OCI-LY7 (cell line): ENCODE results near the gene MPRIP.

Experiments used
- EZH2phosphoT487 ChIP-seq: fragments of 200-600 bp; sonication (generic); IDR thresholded peaks from 2 replicates; pipeline ENCODE4 v1.6.1; 2018; ENCODE audit warnings: low read depth, borderline replicate concordance, mild to moderate bottlenecking, mixed run types, antibody characterized with exemption, low read length, moderate library complexity, mixed read lengths
- TF ChIP-seq, protein P1 (sequence below): fragments of 200-600 bp; sonication (generic); conservative IDR thresholded peaks from 2 replicates; pipeline ENCODE4 v1.5.1; 2014; ENCODE audit warnings: mild to moderate bottlenecking, antibody characterized with exemption, low read length, moderate library complexity, mixed read lengths

DNA sequence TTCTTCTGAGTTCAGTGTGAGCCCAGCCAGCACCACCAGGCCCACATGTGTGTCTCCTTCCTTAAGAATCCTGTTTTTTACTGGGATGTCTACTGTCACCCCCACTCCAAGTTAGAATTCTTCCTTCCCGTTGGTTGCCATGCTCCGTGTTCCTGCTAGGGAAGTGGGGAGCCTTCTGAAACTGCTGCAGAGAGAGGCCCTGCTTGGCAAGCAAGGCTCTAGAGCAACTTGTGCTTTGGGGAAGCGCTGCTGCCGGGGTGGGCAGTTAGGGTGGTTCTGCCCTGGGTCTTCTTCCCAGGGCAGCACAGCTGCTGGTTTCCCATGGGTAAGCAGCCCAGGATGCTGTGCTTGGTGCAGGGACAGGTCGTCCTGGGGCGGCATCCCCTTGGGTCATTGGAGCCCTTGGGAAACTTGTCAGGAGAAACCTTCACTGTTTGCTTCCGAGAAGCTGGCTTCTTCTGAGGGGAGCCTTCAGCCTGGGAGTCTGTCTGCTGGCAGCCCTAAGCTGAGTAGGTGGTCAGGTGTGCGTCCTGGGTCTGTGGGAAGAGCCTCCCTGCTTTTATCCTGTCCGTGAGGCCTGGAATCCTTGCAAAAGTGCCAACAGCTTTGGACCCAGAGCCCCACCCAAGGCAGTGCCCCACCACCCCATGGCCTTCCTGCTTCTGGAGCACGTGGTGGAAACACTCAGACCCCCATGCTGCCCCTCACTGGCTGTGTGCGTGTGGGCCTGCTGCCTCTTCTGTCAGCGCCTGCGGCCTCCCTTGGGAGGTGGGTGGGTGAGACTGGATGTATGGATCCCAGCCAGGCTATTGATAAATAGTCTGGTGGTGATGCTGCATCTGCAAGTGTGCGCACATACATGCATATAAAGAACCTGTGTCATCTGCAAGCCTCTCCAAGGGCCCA is 92.0 kb downstream of the MPRIP start:
- TF ChIP-seq, protein P1, sequence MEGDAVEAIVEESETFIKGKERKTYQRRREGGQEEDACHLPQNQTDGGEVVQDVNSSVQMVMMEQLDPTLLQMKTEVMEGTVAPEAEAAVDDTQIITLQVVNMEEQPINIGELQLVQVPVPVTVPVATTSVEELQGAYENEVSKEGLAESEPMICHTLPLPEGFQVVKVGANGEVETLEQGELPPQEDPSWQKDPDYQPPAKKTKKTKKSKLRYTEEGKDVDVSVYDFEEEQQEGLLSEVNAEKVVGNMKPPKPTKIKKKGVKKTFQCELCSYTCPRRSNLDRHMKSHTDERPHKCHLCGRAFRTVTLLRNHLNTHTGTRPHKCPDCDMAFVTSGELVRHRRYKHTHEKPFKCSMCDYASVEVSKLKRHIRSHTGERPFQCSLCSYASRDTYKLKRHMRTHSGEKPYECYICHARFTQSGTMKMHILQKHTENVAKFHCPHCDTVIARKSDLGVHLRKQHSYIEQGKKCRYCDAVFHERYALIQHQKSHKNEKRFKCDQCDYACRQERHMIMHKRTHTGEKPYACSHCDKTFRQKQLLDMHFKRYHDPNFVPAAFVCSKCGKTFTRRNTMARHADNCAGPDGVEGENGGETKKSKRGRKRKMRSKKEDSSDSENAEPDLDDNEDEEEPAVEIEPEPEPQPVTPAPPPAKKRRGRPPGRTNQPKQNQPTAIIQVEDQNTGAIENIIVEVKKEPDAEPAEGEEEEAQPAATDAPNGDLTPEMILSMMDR = no peak
- no peak for TF ChIP-seq EZH2phosphoT487
